IMR-90 (cell line): Measurements from ENCODE around the gene GALR1. TPM values are rescaled to one million over a fixed set of nuclear protein-coding genes. Genes with fewer than 3 reads are reported as not detected.
A peak's percentile ranks its signal among the peaks of the same experiment; 100 is the strongest.

Experiments used
- ATAC-seq: fragments of 200-7000 bp; cut with Tn5 transposase; 2 replicates; pipeline ENCODE4 v1.9.1; 2020; ENCODE audit warnings: low read depth, mild to moderate bottlenecking, moderate library complexity
- BruUV-seq: library from RNA; stranded (reverse); fragments of 400-500 nt; replicated peaks from 2 replicates; lab custom pipeline; 2021; lab: Mats Ljungman, UMichigan
- CTCF ChIA-PET: fragments of 300-600 bp; formaldehyde crosslinking; extraction: SDS; loops from one replicate; lab custom pipeline; 2021; ENCODE audit warnings: antibody characterized with exemption; lab: Yijun Ruan, JAX
- POLR2A ChIA-PET: fragments of 300-600 bp; sonication (Branson Sonifier 250); formaldehyde crosslinking; loops from one replicate; lab custom pipeline; 2022; ENCODE audit warnings: antibody characterized with exemption; ENCODE audit not compliant: unreplicated experiment; lab: Charles Lee
- DNase-seq: peaks from one replicate; pipeline ENCODE4 v3.0.0; 2013
- H2AFZ ChIP-seq: replicated peaks from 2 replicates; pipeline ENCODE3; 2013; ENCODE audit warnings: low read length, mild to moderate bottlenecking; ENCODE audit not compliant: poor library complexity
- H2AK5ac ChIP-seq: 2 replicates; pipeline ENCODE4 v1.6.1; 2013; ENCODE audit warnings: low read depth, low read length, inconsistent platforms
- H2AK9ac ChIP-seq: replicated peaks from 2 replicates; pipeline ENCODE3; 2013; ENCODE audit warnings: mild to moderate bottlenecking, low read depth, low read length, moderate library complexity; ENCODE audit not compliant: poor library complexity
- H2BK120ac ChIP-seq: 2 replicates; pipeline ENCODE4 v1.6.1; 2013; ENCODE audit warnings: low read depth, low read length, inconsistent platforms
- H2BK15ac ChIP-seq: 3 replicates; pipeline ENCODE4 v1.6.1; 2013; ENCODE audit warnings: low read depth, low read length, inconsistent platforms
- H2BK20ac ChIP-seq: 2 replicates; pipeline ENCODE4 v1.6.1; 2013; ENCODE audit warnings: low read depth, mild to moderate bottlenecking, inconsistent platforms, low read length, moderate library complexity
- H2BK5ac ChIP-seq: 2 replicates; pipeline ENCODE4 v1.6.1; 2013; ENCODE audit warnings: mild to moderate bottlenecking, low read depth, low read length, inconsistent platforms; ENCODE audit not compliant: poor library complexity, severe bottlenecking
- H3K14ac ChIP-seq: replicated peaks from 2 replicates; pipeline ENCODE4 v1.6.1; 2013; ENCODE audit warnings: low read depth, low read length, inconsistent platforms
- H3K18ac ChIP-seq: 2 replicates; pipeline ENCODE4 v1.6.1; 2013; ENCODE audit warnings: low read depth, low read length, control low read depth
- H3K23ac ChIP-seq: 2 replicates; pipeline ENCODE4 v1.6.1; 2013; ENCODE audit warnings: low read depth, low read length, inconsistent platforms
- H3K27ac ChIP-seq: 2 replicates; pipeline ENCODE4 v1.5.1; 2013; ENCODE audit warnings: mild to moderate bottlenecking, control low read depth, low read length; ENCODE audit not compliant: insufficient read depth
- H3K27me3 ChIP-seq: 2 replicates; pipeline ENCODE4 v1.6.1; 2013; ENCODE audit warnings: low read length; ENCODE audit not compliant: control insufficient read depth, insufficient read depth
- H3K36me3 ChIP-seq: 2 replicates; pipeline ENCODE4 v1.6.1; 2013; ENCODE audit warnings: low read length, mixed read lengths; ENCODE audit not compliant: control insufficient read depth, insufficient read depth
- H3K4ac ChIP-seq: 2 replicates; pipeline ENCODE4 v1.6.1; 2013; ENCODE audit warnings: low read depth, low read length, inconsistent platforms
- H3K4me1 ChIP-seq: 2 replicates; pipeline ENCODE4 v1.6.1; 2013; ENCODE audit warnings: low read length, mixed read lengths; ENCODE audit not compliant: control insufficient read depth, insufficient read depth
- H3K4me2 ChIP-seq: 2 replicates; pipeline ENCODE4 v1.6.1; 2013; ENCODE audit warnings: low read depth, mild to moderate bottlenecking, control low read depth, low read length, moderate library complexity
- H3K4me3 ChIP-seq: 2 replicates; pipeline ENCODE4 v1.5.1; 2013; ENCODE audit warnings: low read depth, mild to moderate bottlenecking, control low read depth, low read length, moderate library complexity; ENCODE audit not compliant: insufficient read depth
- H3K56ac ChIP-seq: 2 replicates; pipeline ENCODE4 v1.6.1; 2013; ENCODE audit warnings: low read length, inconsistent platforms; ENCODE audit not compliant: insufficient read depth; ENCODE audit errors: extremely low read depth
- H3K79me1 ChIP-seq, 2 experiments: 2 replicates each; pipeline ENCODE4 v1.6.1; 2013; ENCODE audit warnings: low read length in 2 of 2, inconsistent platforms in 1 of 2, low read depth in 1 of 2
- H3K9ac ChIP-seq: 2 replicates; pipeline ENCODE4 v1.6.1; 2013; ENCODE audit warnings: low read depth, low read length, control low read depth
- H3K9me1 ChIP-seq: 2 replicates; pipeline ENCODE4 v1.6.1; 2013; ENCODE audit warnings: low read length, inconsistent platforms; ENCODE audit not compliant: insufficient read depth
- H3K9me3 ChIP-seq: 2 replicates; pipeline ENCODE4 v1.6.1; 2013; ENCODE audit warnings: low read length; ENCODE audit not compliant: control insufficient read depth, insufficient read depth
- H4K20me1 ChIP-seq: 2 replicates; pipeline ENCODE4 v1.6.1; 2013; ENCODE audit warnings: low read length, inconsistent platforms; ENCODE audit not compliant: insufficient read depth
- H4K5ac ChIP-seq: 2 replicates; pipeline ENCODE4 v1.6.1; 2013; ENCODE audit warnings: mild to moderate bottlenecking, low read depth, low read length, control low read depth
- H4K8ac ChIP-seq, 2 experiments: 2 replicates each; pipeline ENCODE4 v1.6.1; 2013; ENCODE audit warnings: low read depth in 2 of 2, low read length in 2 of 2, control low read depth in 1 of 2, inconsistent platforms in 1 of 2
- H4K91ac ChIP-seq: 2 replicates; pipeline ENCODE4 v1.6.1; 2013; ENCODE audit warnings: low read depth, low read length, inconsistent platforms; ENCODE audit not compliant: insufficient read depth
- MAFK ChIP-seq: IDR thresholded peaks from 2 replicates; pipeline ENCODE4 v1.6.1; 2012; ENCODE audit warnings: low read depth, low read length, improper control_type of control experiment
- USF2 ChIP-seq: fragments of 150-350 bp; IDR thresholded peaks from 2 replicates; pipeline ENCODE4 v1.6.1; 2017; ENCODE audit warnings: mild to moderate bottlenecking, antibody characterized with exemption, low read length, low read depth
- WGBS, 2 experiments: methylation state at CpG; one replicate each; pipeline versions ENCODE4 v1.1.5 to v1.1.7; 2013; ENCODE audit warnings: missing lambda C conversion rate in 2 of 2; ENCODE audit not compliant: insufficient read length in 1 of 2; ENCODE audit errors: extremely low coverage in 2 of 2; 5-methylcytosine and 5-hydroxymethylcytosine counted together
- dilution Hi-C: fragments of 300-500 bp; cut with HindIII; formaldehyde crosslinking; loops from one replicate; pipeline ENCODE4 v1.14.3; 2018; ENCODE audit warnings: low sequenced_read_pairs; ENCODE audit not compliant: unreplicated experiment
- in situ Hi-C: fragments of 300-500 bp; cut with MboI; formaldehyde crosslinking; loops from 3 replicates; pipeline ENCODE4 v1.14.3; 2019; ENCODE audit warnings: low sequenced_read_pairs, inconsistent platforms, mixed read lengths
- intact Hi-C: fragments of 100-400 bp; cut with micrococcal nuclease; formaldehyde crosslinking; loops from 2 replicates; pipeline ENCODE4 v1.10.0; 2022
- polyA plus RNA-seq, 3 experiments: library from polyadenylated mRNA; depleted of rRNA; stranded (reverse); fragments of >200 nt; gene quantifications; 2 replicates each; pipeline ENCODE4 v1.2.3, GENCODE V29; 2012; ENCODE audit warnings: low replicate concordance in 1 of 3
- total RNA-seq: library from RNA; depleted of rRNA; stranded (reverse); fragments of >200 nt; gene quantifications from 2 replicates; pipeline ENCODE4 v1.2.3, GENCODE V29; 2012

GALR1 gene
- total and polyA plus RNA-seq, 2 of the 4 experiments (the other 2 are of a cell fraction) = not detected

DNA sequence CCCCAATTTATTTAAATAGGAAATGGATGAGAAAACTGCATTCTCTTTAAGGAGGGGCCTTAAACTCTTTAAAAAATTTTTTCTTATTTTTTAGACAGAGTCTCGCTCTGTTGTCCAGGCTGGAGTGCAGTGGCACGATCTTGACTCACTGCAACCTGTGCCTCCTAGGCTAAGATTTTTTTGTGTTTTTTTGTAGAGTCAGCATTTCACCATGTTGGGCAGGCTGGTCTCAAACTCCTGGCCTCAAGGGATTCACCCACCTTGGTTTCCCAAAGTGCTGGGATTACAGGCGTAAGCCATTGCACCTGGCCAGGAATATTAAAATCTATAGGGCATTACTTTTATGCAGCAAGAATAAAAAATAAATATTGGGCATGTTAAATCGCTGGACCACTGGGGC, 56.0 kb downstream of the GALR1 start:
- no peaks in the 10 kb centered on the region for H3K27me3 ChIP-seq
- no peaks in the 10 kb centered on the region for H3K79me1 ChIP-seq
- intact Hi-C loops (no loop called here), dilution Hi-C loops (no loop called here), in situ Hi-C loops (no loop called here)
- no peaks in the 10 kb centered on the region for H3K9me1 ChIP-seq
- H3K4me3 ChIP-seq = no peak overlapping the region
- H2AFZ ChIP-seq = no peak overlapping the region
- H3K18ac ChIP-seq = no peak overlapping the region
- TF ChIP-seq MAFK (peak; percentile 81), USF2 (no peak)
- no peak overlapping the region for H2BK120ac ChIP-seq
- no peak overlapping the region for H3K4me2 ChIP-seq
- H3K14ac ChIP-seq = no peak overlapping the region
- ATAC-seq (no peak), DNase-seq (no peak)
- H2AK5ac ChIP-seq = no peak overlapping the region
- H4K5ac ChIP-seq = no peak overlapping the region
- POLR2A ChIA-PET = no interaction called here
- CTCF ChIA-PET = no interaction called here
- no TSS peak for BruUV-seq
- H2AK9ac ChIP-seq = no peak overlapping the region
- no peaks in the 10 kb centered on the region for H4K20me1 ChIP-seq
- H4K91ac ChIP-seq = no peak overlapping the region
- WGBS, 2 experiments = 60% methylated on average over 1 of the region's 4 CpGs; no CpG with 5 or more reads in 1 of the 2 experiments
- H2BK20ac ChIP-seq = no peak overlapping the region
- H3K56ac ChIP-seq = no peak overlapping the region
- H3K27ac ChIP-seq = no peak overlapping the region
- H3K9me3 ChIP-seq = peaks cover 10% of the 10 kb centered on the region
- no peak overlapping the region for H3K4ac ChIP-seq
- no peak overlapping the region for H2BK15ac ChIP-seq
- H2BK5ac ChIP-seq = no peak overlapping the region
- H3K9ac ChIP-seq = no peak overlapping the region
- H3K36me3 ChIP-seq = no peaks in the 10 kb centered on the region
- no peaks in the 10 kb centered on the region for H3K4me1 ChIP-seq
- no peak overlapping the region for H3K23ac ChIP-seq
- no peak overlapping the region for H4K8ac ChIP-seq
